Ovary (tissue), 9 donors: Measurements from ENCODE around the gene GP1BB. TPM values are rescaled to one million over a fixed set of nuclear protein-coding genes. Genes with fewer than 3 reads are reported as not detected.

Experiments
- DNase-seq, 5 donors: peaks; one replicate each; pipeline ENCODE4 v3.0.0-alpha.2; 2019 to 2020
- H3K27ac ChIP-seq, 2 donors: fragments of 200-600 bp; one replicate each; pipeline versions ENCODE4 v1.5.1 to v1.8.0; 2019 to 2022
- H3K27me3 ChIP-seq: fragments of 200-600 bp; one replicate; pipeline ENCODE4 v1.8.0; 2022
- H3K36me3 ChIP-seq: fragments of 200-600 bp; sonication (generic); one replicate; pipeline ENCODE4 v1.5.1; 2019
- H3K4me1 ChIP-seq: one replicate; pipeline ENCODE4 v1.8.1; 2013; ENCODE audit warnings: mild to moderate bottlenecking, moderate library complexity; ENCODE audit not compliant: insufficient read depth
- H3K4me3 ChIP-seq: fragments of 200-600 bp; sonication (generic); one replicate; pipeline ENCODE4 v1.5.1; 2017
- H3K9me3 ChIP-seq, 2 donors: fragments of 200-600 bp in 1 of 2; sonication (generic) in 1 of 2; one replicate each; pipeline versions ENCODE4 v1.5.1 to v1.8.1; 2013 to 2019; ENCODE audit warnings: mild to moderate bottlenecking in 1 of 2, moderate library complexity in 1 of 2
- EP300 ChIP-seq: sonication (generic); formaldehyde crosslinking; IDR thresholded peaks from one replicate; pipeline ENCODE4 v1.6.1; 2017; ENCODE audit warnings: antibody characterized with exemption
- POLR2A ChIP-seq: fragments of 450-650 bp; IDR thresholded peaks from one replicate; pipeline ENCODE4 v1.6.1; 2017; ENCODE audit warnings: antibody characterized with exemption, mild to moderate bottlenecking, moderate library complexity
- WGBS, 3 donors: extraction: QIAGEN DNeasy Blood & Tissue Kit in 1 of 3; methylation state at CpG; one replicate each; pipeline versions ENCODE4 v1.1.5 to v1.1.7; 2013 to 2017; 5-methylcytosine and 5-hydroxymethylcytosine counted together
- intact Hi-C, 4 donors: fragments of 100-400 bp; cut with DNase I; formaldehyde crosslinking; loops; one replicate each; pipeline versions ENCODE4 v1.11.0 to v1.15.1; 2022 to 2023
- polyA plus RNA-seq, 2 donors: library from polyadenylated mRNA; stranded (reverse); fragments of 200-250 nt in 1 of 2; fragments of 350-450 nt in 1 of 2; fragmentation: Illumina TruSeq in 1 of 2; extraction: RNeasy Lipid Tissue Mini Kit (QIAGEN cat#74804) in 1 of 2; gene quantifications; one replicate each; pipeline ENCODE4 v1.2.3, GENCODE V29; 2013 to 2014
- total RNA-seq, 7 donors: library from RNA; depleted of rRNA in 2 of 7; stranded (reverse); fragments of >200 nt in 2 of 7; fragmentation: NEBNext Ultra II Directional in 3 of 7; extraction: Animal tissue kit (Norgen Biotek cat#: 25700) in 3 of 7; gene quantifications; one replicate each; pipeline versions ENCODE4 v1.1.0 to v1.2.4, GENCODE V29; 2016 to 2023
- TF ChIP-seq, protein P1 (sequence below), 3 donors: fragments of 450-650 bp in 2 of 3; fragments of 200-600 bp in 1 of 3; IDR thresholded peaks; one replicate each; pipeline versions ENCODE4 v1.5.1 to v1.8.0; 2016 to 2022; ENCODE audit warnings: antibody characterized with exemption in 3 of 3, mild to moderate bottlenecking in 1 of 3
- donor health status: DM: no; HTN: no; CAD: no; lungs with moderate emphysema.
- donor health status: DM: no; HTN: no; CAD: no.
- donor health status: Bipolar disorder and iron deficiency.
- donor health status: DM: yes; HTN: yes; CAD: no.
- donor health status: DM: no; HTN: no; CAD: no.
- donor health status: DM: yes; HTN: yes; CAD: no.

Gene GP1BB
- total and polyA plus RNA-seq, 9 donors: 0.71 to 21.5 (median 7.7) TPM; not detected in 1

DNA sequence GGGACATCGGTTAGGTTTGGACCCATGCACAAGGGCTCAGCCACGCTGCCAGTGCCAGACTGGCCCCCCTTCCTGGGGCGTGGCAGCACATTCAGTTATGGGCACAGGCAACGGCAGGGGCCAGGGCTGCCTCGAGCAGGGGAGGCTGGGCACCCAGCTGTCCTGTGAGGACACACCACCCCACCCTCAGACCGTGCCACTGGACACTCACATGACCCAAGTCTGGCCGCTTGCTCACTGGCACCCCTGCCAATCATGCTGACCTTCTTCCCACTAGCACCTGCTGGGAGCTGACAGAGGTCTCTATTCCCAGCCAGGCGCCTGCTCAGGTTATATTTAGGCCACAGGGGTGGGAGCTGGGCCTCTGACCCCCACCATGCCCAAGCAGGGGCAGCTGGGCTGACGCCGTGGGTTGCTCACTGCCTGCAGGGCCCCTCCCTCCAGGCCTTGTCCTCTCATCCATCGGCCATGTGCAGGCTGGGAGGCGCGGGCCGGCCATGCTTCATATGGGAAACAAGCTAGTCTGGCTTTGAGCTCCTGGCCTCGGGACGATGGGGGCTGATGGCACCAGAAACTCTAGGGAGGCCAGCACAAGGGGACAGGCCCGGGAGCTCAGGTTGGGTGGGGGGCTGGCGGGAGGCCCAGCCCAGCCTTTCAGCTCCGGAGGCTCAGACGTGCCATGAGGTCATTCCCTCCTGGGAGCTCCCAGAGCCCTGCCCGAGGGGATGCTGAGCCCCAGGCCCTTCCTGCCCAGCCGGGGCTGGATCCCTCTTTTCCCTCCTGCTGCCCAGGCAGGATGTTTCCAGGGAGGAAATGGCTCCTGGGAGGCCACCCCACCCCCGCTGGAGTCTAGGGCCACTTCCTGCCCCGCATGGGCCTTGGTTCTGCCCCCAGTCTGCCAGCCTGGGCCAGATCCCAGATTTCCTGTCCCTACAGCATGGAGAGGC, 22.1 kb downstream of the GP1BB start:
- H3K27me3 ChIP-seq: no peaks in the 10 kb centered on the region
- WGBS, 3 donors: 70 to 72% (median 72%) methylated on average over 22 to 24 of the region's 24 CpGs
- DNase-seq: no peak
- no peaks in the 10 kb centered on the region for H3K36me3 ChIP-seq
- H3K9me3 ChIP-seq: no peaks in the 10 kb centered on the region
- intact Hi-C loops: no loop called here
- TF ChIP-seq POLR2A (no peak), EP300 (no peak)
- TF ChIP-seq, protein P1, sequence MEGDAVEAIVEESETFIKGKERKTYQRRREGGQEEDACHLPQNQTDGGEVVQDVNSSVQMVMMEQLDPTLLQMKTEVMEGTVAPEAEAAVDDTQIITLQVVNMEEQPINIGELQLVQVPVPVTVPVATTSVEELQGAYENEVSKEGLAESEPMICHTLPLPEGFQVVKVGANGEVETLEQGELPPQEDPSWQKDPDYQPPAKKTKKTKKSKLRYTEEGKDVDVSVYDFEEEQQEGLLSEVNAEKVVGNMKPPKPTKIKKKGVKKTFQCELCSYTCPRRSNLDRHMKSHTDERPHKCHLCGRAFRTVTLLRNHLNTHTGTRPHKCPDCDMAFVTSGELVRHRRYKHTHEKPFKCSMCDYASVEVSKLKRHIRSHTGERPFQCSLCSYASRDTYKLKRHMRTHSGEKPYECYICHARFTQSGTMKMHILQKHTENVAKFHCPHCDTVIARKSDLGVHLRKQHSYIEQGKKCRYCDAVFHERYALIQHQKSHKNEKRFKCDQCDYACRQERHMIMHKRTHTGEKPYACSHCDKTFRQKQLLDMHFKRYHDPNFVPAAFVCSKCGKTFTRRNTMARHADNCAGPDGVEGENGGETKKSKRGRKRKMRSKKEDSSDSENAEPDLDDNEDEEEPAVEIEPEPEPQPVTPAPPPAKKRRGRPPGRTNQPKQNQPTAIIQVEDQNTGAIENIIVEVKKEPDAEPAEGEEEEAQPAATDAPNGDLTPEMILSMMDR (IDR thresholded peaks at IDR 0.05): no peak
- no peaks in the 10 kb centered on the region for H3K4me1 ChIP-seq
- H3K4me3 ChIP-seq: no peak overlapping the region
- H3K27ac ChIP-seq: no peak overlapping the region

DNA sequence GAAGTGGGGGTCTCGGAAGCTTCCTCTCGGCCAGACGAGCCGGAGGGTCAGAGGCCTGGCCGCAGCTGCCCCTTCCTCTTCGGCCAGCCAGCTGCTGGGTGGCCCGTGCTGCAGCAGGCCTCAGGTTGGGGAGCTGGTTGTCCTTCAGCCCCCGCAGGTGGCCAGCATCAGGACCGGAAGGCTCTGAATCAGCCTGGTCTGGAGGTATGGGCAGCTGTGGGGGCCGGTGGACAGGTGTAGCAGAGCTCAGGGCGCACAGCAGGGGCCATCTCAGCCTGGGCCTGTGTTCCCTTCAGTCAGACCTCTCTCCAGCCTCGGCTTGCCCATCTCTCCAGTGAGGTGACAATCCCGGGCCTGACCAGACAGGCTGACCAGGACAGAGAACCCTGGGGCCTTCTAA, 23.4 kb downstream of the GP1BB start:
- Histone ChIP-seq H3K4me3 (no peak overlapping the region), H3K27me3 (no peaks in the 10 kb centered on the region), H3K9me3 (no peaks in the 10 kb centered on the region), H3K36me3 (no peaks in the 10 kb centered on the region), H3K4me1 (no peaks in the 10 kb centered on the region), H3K27ac (no peak overlapping the region)
- intact Hi-C loops: no loop called here
- no peak for DNase-seq
- TF ChIP-seq POLR2A: no peak
- TF ChIP-seq, protein P1 (IDR thresholded peaks at IDR 0.05): no peak
- no peak for TF ChIP-seq EP300
- 92 to 95% (median 93%) methylated on average over 12 to 13 of the region's 13 CpGs for WGBS, 3 donors

DNA sequence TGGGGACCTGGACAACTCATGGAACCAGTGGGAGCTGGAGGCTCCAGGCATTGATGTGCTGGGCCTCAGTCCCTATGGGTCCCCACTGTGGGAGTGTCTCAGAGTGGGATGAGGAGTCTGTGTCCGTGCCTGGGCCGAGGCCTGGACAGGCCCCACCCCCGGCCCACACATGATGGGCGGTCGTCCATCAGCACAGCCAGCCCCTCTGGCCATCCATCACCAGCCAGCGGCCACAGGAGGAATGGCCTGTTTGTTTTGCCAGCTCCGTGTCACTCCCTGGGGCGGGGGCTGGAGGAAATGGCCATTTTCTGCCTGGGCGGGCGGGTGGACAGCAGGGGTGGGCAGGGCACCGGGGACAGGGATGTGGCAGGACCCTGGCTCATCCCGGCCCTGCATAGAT, 24.2 kb downstream of the GP1BB start:
- Histone ChIP-seq H3K4me1 (no peaks in the 10 kb centered on the region), H3K4me3 (no peak overlapping the region), H3K27ac (no peak overlapping the region), H3K9me3 (no peaks in the 10 kb centered on the region), H3K36me3 (no peaks in the 10 kb centered on the region), H3K27me3 (no peaks in the 10 kb centered on the region)
- WGBS, 3 donors: 86 to 93% (median 88%) methylated on average over 3 to 12 of the region's 12 CpGs
- intact Hi-C loops: no loop called here
- DNase-seq: no peak
- TF ChIP-seq, protein P1 (IDR thresholded peaks at IDR 0.05): no peak
- TF ChIP-seq POLR2A: no peak

DNA sequence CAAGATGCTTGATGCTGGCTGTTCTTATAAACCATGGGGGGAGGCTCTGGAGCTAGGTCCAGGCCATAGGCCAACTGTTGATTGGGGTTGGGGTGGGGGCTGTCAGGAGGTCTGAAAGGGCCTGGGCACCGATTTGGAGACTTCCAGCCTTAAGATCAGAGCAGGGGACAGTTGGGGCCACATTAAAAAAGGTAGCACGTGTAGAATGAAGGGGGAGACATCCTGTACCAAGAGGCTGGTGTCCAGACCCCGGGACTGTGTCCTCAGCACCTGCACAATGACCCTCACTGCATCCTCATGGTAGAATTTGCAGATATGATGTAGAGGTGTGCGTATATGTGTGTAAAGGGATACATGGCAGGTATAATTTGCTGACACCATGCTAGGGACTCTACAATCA, 24.8 kb downstream of the GP1BB start:
- intact Hi-C loops: no loop called here
- TF ChIP-seq POLR2A (no peak), EP300 (no peak)
- TF ChIP-seq, protein P1 (IDR thresholded peaks at IDR 0.05): no peak

More for the DNA sequence above, 24.8 kb downstream of the GP1BB start:
- Histone ChIP-seq H3K27me3 (no peaks in the 10 kb centered on the region), H3K9me3 (no peaks in the 10 kb centered on the region), H3K4me3 (no peak overlapping the region), H3K36me3 (no peaks in the 10 kb centered on the region), H3K4me1 (no peaks in the 10 kb centered on the region), H3K27ac (no peak overlapping the region)
- 76 to 84% (median 77%) methylated on average over 4 of the region's 4 CpGs for WGBS, 3 donors
- no peak for DNase-seq
